ENCODE data around the gene MYH14. TPM values are rescaled to one million over a fixed set of nuclear protein-coding genes. Genes with fewer than 3 reads are reported as not detected.

The MYH14 gene
- total and polyA plus RNA-seq, 12 donors = 0.22 to 8.5 (median 3.1) TPM

GRCh38 chr19:50268041-50268440 is 64.6 kb downstream of the MYH14 start:
- H3K36me3 ChIP-seq (replicated peaks in 1 of 2) = no peaks in the 10 kb centered on the region
- no peak for TF ChIP-seq CTCF (IDR thresholded peaks at IDR 0.05)
- TF ChIP-seq POLR2A (IDR thresholded peaks at IDR 0.05) = no peak
- no peak overlapping the region for H3K27ac ChIP-seq
- no peaks in the 10 kb centered on the region for H3K9me3 ChIP-seq (replicated peaks in 1 of 3)
- H3K4me1 ChIP-seq (replicated peaks in 1 of 2) = no peaks in the 10 kb centered on the region
- WGBS, 4 donors = 62 to 74% (median 70%) methylated on average over 9 to 13 of the region's 13 CpGs
- intact Hi-C loops (cut with DNase I) = no loop called here
- DNase-seq = no peak
- H3K4me3 ChIP-seq = no peak overlapping the region
- no peaks in the 10 kb centered on the region for H3K27me3 ChIP-seq

GRCh38 chr19:50268501-50268900 is 65.1 kb downstream of the MYH14 start:
- H3K27me3 ChIP-seq = no peaks in the 10 kb centered on the region
- intact Hi-C loops (cut with DNase I) = no loop called here

GRCh38 chr19:50269653-50270052 is 66.2 kb downstream of the MYH14 start:
- WGBS, 4 donors = 69 to 84% (median 73%) methylated on average over 2 of the region's 2 CpGs
- no peak for DNase-seq
- Histone ChIP-seq H3K9me3 (replicated peaks in 1 of 3) (no peaks in the 10 kb centered on the region), H3K27ac (no peak overlapping the region), H3K36me3 (replicated peaks in 1 of 2) (no peaks in the 10 kb centered on the region), H3K27me3 (no peaks in the 10 kb centered on the region), H3K4me1 (replicated peaks in 1 of 2) (no peaks in the 10 kb centered on the region), H3K4me3 (no peak overlapping the region)
- intact Hi-C loops (cut with DNase I) = no loop called here
- TF ChIP-seq POLR2A (IDR thresholded peaks at IDR 0.05) = no peak
- no peak for TF ChIP-seq CTCF (IDR thresholded peaks at IDR 0.05)

More at GRCh38 chr19:50268501-50268900, 65.1 kb downstream of the MYH14 start:
- 77 to 97% (median 93%) methylated on average over 5 of the region's 5 CpGs for WGBS, 4 donors
- Histone ChIP-seq H3K4me1 (replicated peaks in 1 of 2) (no peaks in the 10 kb centered on the region), H3K4me3 (no peak overlapping the region), H3K36me3 (replicated peaks in 1 of 2) (no peaks in the 10 kb centered on the region), H3K9me3 (replicated peaks in 1 of 3) (no peaks in the 10 kb centered on the region), H3K27ac (no peak overlapping the region)
- no peak for TF ChIP-seq CTCF (IDR thresholded peaks at IDR 0.05)
- TF ChIP-seq POLR2A (IDR thresholded peaks at IDR 0.05) = no peak
- DNase-seq = no peak

- Histone ChIP-seq H3K27me3 (no peaks in the 10 kb centered on the region), H3K9me3 (replicated peaks in 1 of 3) (no peaks in the 10 kb centered on the region), H3K4me3 (no peak overlapping the region), H3K4me1 (replicated peaks in 1 of 2) (no peaks in the 10 kb centered on the region), H3K36me3 (replicated peaks in 1 of 2) (no peaks in the 10 kb centered on the region), H3K27ac (no peak overlapping the region)
- TF ChIP-seq CTCF (IDR thresholded peaks at IDR 0.05) = no peak
- no peak for TF ChIP-seq POLR2A (IDR thresholded peaks at IDR 0.05)
- WGBS, 4 donors = 72 to 83% (median 79%) methylated on average over 10 to 14 of the region's 14 CpGs
- DNase-seq = no peak
- intact Hi-C loops (cut with DNase I) = no loop called here
Measured at GRCh38 chr19:50272263-50272897, 69.0 kb downstream of the MYH14 start.
